Suprapubic skin (tissue), 4 donors: Measurements from ENCODE around the gene OSTF1. TPM values are rescaled to one million over a fixed set of nuclear protein-coding genes. Genes with fewer than 3 reads are reported as not detected.

Experiments used
- DNase-seq, 2 donors: peaks; one replicate each; pipeline ENCODE4 v3.0.0-alpha.2; 2019; ENCODE audit warnings: low spot score in 2 of 2
- H3K27ac ChIP-seq: fragments of 200-600 bp; sonication (generic); one replicate; pipeline ENCODE4 v1.5.1; 2019
- H3K27me3 ChIP-seq: fragments of 200-600 bp; sonication (generic); one replicate; pipeline ENCODE4 v1.5.1; 2019
- H3K36me3 ChIP-seq: fragments of 200-600 bp; sonication (generic); one replicate; pipeline ENCODE4 v1.5.1; 2019
- H3K4me1 ChIP-seq: fragments of 200-600 bp; sonication (generic); one replicate; pipeline ENCODE4 v1.5.1; 2019
- H3K4me3 ChIP-seq: fragments of 200-600 bp; sonication (generic); one replicate; pipeline ENCODE4 v1.5.1; 2019; ENCODE audit warnings: mild to moderate bottlenecking
- H3K9me3 ChIP-seq: fragments of 200-600 bp; sonication (generic); one replicate; pipeline ENCODE4 v1.5.1; 2019
- CTCF ChIP-seq, 2 donors: fragments of 200-600 bp in 1 of 2; fragments of 450-650 bp in 1 of 2; sonication (generic) in 1 of 2; IDR thresholded peaks; one replicate each; pipeline ENCODE4 v1.5.1; 2016 to 2019; ENCODE audit warnings: antibody characterized with exemption in 2 of 2, mild to moderate bottlenecking in 1 of 2, moderate library complexity in 1 of 2
- EP300 ChIP-seq: sonication (generic); formaldehyde crosslinking; IDR thresholded peaks from one replicate; pipeline ENCODE4 v1.6.1; 2017; ENCODE audit warnings: antibody characterized with exemption
- POLR2A ChIP-seq, 2 donors: fragments of 450-650 bp; IDR thresholded peaks; one replicate each; pipeline ENCODE4 v1.6.1; 2017; ENCODE audit warnings: antibody characterized with exemption in 2 of 2, mild to moderate bottlenecking in 2 of 2, moderate library complexity in 2 of 2
- POLR2AphosphoS5 ChIP-seq, 3 donors: sonication (generic); formaldehyde crosslinking; IDR thresholded peaks; one replicate each; pipeline ENCODE4 v1.6.1; 2017; ENCODE audit warnings: antibody characterized with exemption in 3 of 3
- WGBS: methylation state at CpG from one replicate; pipeline ENCODE4 v1.1.5; 2018; 5-methylcytosine and 5-hydroxymethylcytosine counted together
- total RNA-seq, 4 donors: library from RNA; depleted of rRNA; stranded (reverse); fragments of >200 nt; gene quantifications; one replicate each; pipeline ENCODE4 v1.1.0, GENCODE V29; 2016

The OSTF1 gene
- total RNA-seq, 4 donors from 2014 or later: 32.3 to 46.3 (median 44.3) TPM

DNA sequence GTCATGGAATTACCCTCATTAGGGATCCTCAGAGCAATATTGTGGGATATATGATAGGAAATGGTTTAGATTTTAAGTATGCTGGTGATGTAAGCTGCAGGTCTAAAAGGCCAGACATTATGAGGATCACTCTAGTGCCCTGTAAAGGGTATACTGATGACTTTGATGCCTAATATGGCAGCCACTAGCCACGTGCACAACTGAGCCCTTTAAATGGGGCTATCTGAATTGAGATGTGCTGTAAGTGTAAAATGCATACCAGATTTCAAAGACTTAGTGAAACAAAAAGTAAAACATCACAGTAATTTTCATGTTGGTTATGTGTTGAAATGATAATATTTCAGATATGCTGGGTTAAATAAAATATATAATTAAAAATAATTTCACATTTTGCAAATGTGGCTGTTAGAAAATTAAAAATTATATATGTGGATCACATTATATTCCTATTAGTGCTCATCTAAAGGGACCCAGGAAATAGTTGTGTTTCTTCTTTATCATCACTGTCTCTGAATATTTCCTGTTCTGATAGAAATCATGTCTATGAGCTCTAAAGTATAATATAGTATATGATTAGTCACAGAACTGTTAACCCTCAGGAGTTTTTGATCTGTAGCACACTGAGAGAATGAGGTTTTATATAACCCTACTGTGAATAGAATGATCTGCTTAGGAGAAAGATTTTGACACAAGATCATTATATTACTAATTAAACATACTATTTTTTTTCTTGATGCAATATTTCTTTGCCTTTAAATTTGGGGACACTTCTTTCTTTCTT is 50.1 kb downstream of the OSTF1 start:
- TF ChIP-seq POLR2AphosphoS5 (IDR thresholded peaks at IDR 0.05) (no peak), CTCF (IDR thresholded peaks at IDR 0.05) (no peak), POLR2A (IDR thresholded peaks at IDR 0.05) (no peak), EP300 (no peak)
- 66% methylated on average over 1 of the region's 1 CpG for WGBS
- H3K27me3 ChIP-seq: no peaks in the 10 kb centered on the region
- no peaks in the 10 kb centered on the region for H3K4me1 ChIP-seq
- peaks cover 81% of the 10 kb centered on the region for H3K36me3 ChIP-seq
- no peak overlapping the region for H3K4me3 ChIP-seq
- H3K9me3 ChIP-seq: no peaks in the 10 kb centered on the region
- no peak overlapping the region for H3K27ac ChIP-seq
- no peak for DNase-seq

- Histone ChIP-seq H3K27ac (no peak overlapping the region), H3K9me3 (no peaks in the 10 kb centered on the region), H3K27me3 (no peaks in the 10 kb centered on the region), H3K4me1 (no peaks in the 10 kb centered on the region), H3K4me3 (no peak overlapping the region), H3K36me3 (peaks cover 86% of the 10 kb centered on the region)
- TF ChIP-seq EP300 (no peak), POLR2A (IDR thresholded peaks at IDR 0.05) (no peak), CTCF (IDR thresholded peaks at IDR 0.05) (no peak), POLR2AphosphoS5 (IDR thresholded peaks at IDR 0.05) (no peak)
- WGBS: 78% methylated on average over 7 of the region's 7 CpGs
- DNase-seq: no peak
Measured at GRCh38 chr9:75139201-75139600, 50.9 kb downstream of the OSTF1 start.

- 92% methylated on average over 3 of the region's 3 CpGs for WGBS
- no peak for DNase-seq
- H3K27me3 ChIP-seq: no peaks in the 10 kb centered on the region
- no peak overlapping the region for H3K27ac ChIP-seq
- H3K4me1 ChIP-seq: no peaks in the 10 kb centered on the region
- H3K4me3 ChIP-seq: no peak overlapping the region
- no peaks in the 10 kb centered on the region for H3K9me3 ChIP-seq
- TF ChIP-seq POLR2AphosphoS5 (IDR thresholded peaks at IDR 0.05) (no peak), POLR2A (IDR thresholded peaks at IDR 0.05) (no peak), EP300 (no peak), CTCF (IDR thresholded peaks at IDR 0.05) (no peak)
- H3K36me3 ChIP-seq: peaks cover 88% of the 10 kb centered on the region
Measured at GRCh38 chr9:75140261-75140660, 51.9 kb downstream of the OSTF1 start.

DNA sequence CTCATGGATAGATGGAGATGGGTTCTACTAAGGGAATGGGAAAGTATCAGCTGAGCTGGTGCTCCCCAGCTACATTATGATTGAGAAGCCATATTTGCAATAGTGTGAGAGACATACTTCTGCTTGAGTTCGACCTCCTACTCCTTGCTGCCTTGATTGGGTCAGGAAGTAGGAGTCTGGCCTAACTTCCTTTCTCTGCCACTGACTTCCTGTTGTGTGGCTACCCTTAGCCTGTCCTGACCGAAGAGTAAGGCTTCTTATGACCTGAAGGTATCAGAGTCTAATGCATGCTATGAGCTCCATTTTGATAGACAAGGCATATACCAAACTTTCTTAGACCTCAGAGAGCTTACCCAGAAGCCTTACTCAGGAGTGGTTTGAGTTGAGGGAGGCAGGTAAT is 53.9 kb downstream of the OSTF1 start:
- H3K4me1 ChIP-seq: no peaks in the 10 kb centered on the region
- H3K27me3 ChIP-seq: no peaks in the 10 kb centered on the region
- TF ChIP-seq POLR2A (IDR thresholded peaks at IDR 0.05): no peak
- no peak for TF ChIP-seq CTCF (IDR thresholded peaks at IDR 0.05)
- TF ChIP-seq POLR2AphosphoS5 (IDR thresholded peaks at IDR 0.05): no peak
- no peak for TF ChIP-seq EP300
- peaks cover 85% of the 10 kb centered on the region for H3K36me3 ChIP-seq
- DNase-seq: no peak
- WGBS: 62% methylated on average over 2 of the region's 2 CpGs
- no peak overlapping the region for H3K27ac ChIP-seq
- no peaks in the 10 kb centered on the region for H3K9me3 ChIP-seq
- no peak overlapping the region for H3K4me3 ChIP-seq

DNA sequence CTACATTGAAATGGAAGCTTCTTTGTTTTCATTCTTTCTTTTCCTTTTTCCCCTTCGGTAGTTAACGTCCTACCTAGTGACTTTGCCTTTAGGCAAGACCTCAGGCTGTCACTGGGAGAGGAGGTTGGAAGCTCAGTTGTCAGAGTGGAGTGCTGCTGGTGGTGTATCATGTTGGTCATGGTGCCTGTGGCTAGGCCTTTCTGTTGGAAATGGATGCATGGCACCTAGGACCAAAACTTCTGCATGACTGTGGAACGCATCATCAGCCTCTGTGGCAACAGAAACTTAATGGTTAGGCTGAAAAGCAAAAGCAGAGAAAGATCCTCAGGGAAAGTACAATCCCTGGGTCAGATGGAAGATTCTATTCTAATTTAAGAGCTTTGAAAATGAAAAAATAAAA is 57.9 kb downstream of the OSTF1 start:
- no peak for DNase-seq
- no peak for TF ChIP-seq CTCF (IDR thresholded peaks at IDR 0.05)
- TF ChIP-seq POLR2A (IDR thresholded peaks at IDR 0.05): no peak
- no peak for TF ChIP-seq POLR2AphosphoS5 (IDR thresholded peaks at IDR 0.05)
- no peak for TF ChIP-seq EP300
- WGBS: 95% methylated on average over 3 of the region's 3 CpGs
- Histone ChIP-seq H3K4me1 (no peaks in the 10 kb centered on the region), H3K27ac (no peak overlapping the region), H3K9me3 (no peaks in the 10 kb centered on the region), H3K4me3 (no peak overlapping the region), H3K27me3 (no peaks in the 10 kb centered on the region), H3K36me3 (peaks cover 70% of the 10 kb centered on the region)
